HAP-1 (cell line): Measurements from ENCODE around the gene NR2F1-AS1.

Experiments used
- DNase-seq, 2 experiments: peaks; one replicate each; pipeline ENCODE4 v3.0.0-alpha.2; 2016 to 2020; ENCODE audit warnings: low spot score in 2 of 2
- H3K27me3 ChIP-seq: fragments of 250-450 bp; sonication (Bioruptor Pico); 2 replicates; pipeline ENCODE4 v1.5.1; 2020; ENCODE audit warnings: low read depth, mild to moderate bottlenecking, moderate library complexity
- H3K36me3 ChIP-seq: fragments of 250-450 bp; sonication (Bioruptor Pico); replicated peaks from 2 replicates; pipeline ENCODE4 v1.5.1; 2020; ENCODE audit warnings: mild to moderate bottlenecking
- H3K4me1 ChIP-seq: fragments of 250-450 bp; sonication (Bioruptor Pico); 2 replicates; pipeline ENCODE4 v1.5.1; 2020; ENCODE audit warnings: mild to moderate bottlenecking
- H3K4me3 ChIP-seq: fragments of 250-450 bp; sonication (Bioruptor Pico); 2 replicates; pipeline ENCODE4 v1.5.1; 2020; ENCODE audit warnings: mild to moderate bottlenecking, moderate library complexity
- H3K9me3 ChIP-seq: fragments of 250-450 bp; sonication (Bioruptor Pico); 2 replicates; pipeline ENCODE4 v1.5.1; 2020; ENCODE audit warnings: mild to moderate bottlenecking, moderate library complexity
- in situ Hi-C: fragments of 300-500 bp; cut with MboI; formaldehyde crosslinking; loops from 3 replicates; pipeline ENCODE4 v1.14.3; 2020; ENCODE audit warnings: low sequenced_read_pairs, inconsistent platforms, mixed read lengths

Gene NR2F1-AS1

DNA sequence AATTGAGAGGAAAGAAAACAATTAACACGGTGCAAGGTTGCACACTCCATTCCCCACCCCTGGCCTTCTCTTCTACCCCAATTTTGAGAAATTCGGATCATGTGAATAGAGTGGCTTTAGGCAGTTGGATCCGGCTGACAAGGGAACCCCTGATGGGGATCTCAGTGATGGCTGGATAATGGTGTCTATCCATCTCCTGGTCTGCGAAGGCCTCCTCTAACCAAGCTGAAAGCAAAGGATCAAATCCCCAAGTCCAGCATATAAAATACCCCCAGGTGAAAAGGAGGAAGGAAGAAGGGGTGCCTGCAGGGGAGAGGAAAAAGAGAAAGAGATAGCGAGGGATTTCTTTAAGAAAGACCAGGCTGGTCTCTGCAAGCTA is 18.0 kb upstream of the NR2F1-AS1 start:
- Histone ChIP-seq H3K27me3 (no peaks in the 10 kb centered on the region), H3K36me3 (peaks cover 4% of the 10 kb centered on the region), H3K4me1 (peaks cover 21% of the 10 kb centered on the region), H3K4me3 (no peak overlapping the region), H3K9me3 (no peaks in the 10 kb centered on the region)
- no peak for DNase-seq
- in situ Hi-C loops: loop anchor here (10.0 kb wide), 1 partner anchor 196 kb away; no protein-coding TSS in a partner anchor

DNA sequence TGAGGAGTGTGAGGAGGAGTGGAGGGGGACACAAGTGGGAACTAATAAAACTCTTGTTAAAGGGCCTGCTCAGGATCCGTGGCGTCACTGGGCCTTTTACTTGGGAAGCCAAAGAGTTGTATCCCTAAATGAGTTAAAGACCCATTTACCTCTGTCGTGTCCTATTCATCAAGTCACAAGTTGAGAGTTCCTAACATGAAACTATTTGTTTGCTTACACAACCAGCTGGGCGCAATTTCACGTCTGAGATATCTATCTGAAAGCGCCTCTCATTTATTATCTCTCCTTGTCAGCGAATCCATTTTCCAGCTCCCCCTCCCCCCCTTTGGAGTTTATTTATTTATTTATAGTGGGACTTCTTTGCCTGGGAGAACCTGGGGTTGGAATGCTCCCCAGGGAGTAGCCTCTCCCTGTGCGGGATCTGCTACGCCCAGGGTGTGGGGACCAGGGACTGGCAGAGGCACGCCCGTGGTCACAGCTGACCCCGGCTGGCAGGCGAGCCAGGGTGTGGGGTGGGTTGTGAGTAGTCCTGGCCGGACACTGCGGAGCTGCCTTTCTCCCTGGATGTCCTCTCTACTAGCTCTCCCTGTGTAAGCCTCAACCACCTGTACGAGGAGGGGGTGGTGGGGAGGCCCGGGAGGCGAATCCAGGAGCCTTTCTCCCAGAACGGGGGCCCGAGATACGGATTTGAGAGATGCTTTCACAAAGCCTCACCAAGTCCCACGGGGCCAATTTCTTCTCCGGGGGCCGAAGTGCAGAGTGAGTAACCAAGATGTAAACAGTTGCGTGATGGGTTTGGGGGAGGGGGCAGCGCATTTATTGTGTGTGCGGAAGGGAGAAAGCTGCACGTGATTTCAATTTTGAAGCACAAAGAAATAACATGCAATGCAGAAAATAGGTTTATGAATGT is 17.3 kb upstream of the NR2F1-AS1 start:
- no peak for DNase-seq
- no peaks in the 10 kb centered on the region for H3K27me3 ChIP-seq
- H3K9me3 ChIP-seq: no peaks in the 10 kb centered on the region
- no peak overlapping the region for H3K4me3 ChIP-seq
- peaks cover 5% of the 10 kb centered on the region for H3K36me3 ChIP-seq
- in situ Hi-C loops: loop anchor here (10.0 kb wide), 1 partner anchor 196 kb away; no protein-coding TSS in a partner anchor
- peaks cover 21% of the 10 kb centered on the region for H3K4me1 ChIP-seq

DNA sequence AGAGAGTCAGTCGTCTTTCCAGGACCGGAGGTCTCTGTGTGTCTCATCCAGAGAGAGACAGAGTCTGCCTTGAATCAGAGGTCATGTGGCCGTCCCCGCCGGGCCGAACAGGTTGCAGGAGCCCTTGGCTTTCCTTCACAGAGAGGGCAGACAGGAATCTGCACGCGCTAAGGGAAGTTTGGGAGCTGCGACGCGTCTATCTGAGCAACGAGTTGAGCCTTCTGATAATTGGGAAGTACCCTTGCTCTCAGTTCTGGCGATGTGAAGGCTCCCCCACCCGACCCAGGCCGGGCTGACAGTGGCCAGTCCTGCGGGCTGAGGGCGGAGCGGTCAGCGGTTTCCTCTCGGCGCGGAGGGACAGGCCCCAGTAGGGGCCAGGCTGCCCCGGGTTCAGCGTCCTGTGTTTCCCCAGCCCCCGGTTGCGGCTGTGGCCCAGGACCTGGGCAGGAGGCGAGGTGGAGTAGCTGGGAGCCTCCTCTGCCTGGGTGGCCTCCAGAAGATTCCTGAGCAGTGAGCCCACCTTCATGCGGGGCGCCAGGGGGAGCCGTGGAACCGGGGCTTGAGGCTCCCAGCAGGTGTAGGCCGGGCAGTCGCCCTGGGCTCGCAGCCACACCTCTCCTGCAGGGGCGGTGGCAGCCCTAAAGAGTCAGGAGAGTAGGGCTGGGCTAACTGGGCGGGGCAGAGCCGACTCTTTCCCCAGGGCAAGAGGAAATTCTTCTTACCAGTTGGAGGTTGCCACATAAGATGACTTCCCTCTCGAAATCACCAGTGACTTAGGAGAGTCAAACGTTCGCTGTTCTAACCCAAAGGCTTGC is 15.9 kb upstream of the NR2F1-AS1 start:
- DNase-seq: no peak
- peaks cover 21% of the 10 kb centered on the region for H3K4me1 ChIP-seq
- H3K9me3 ChIP-seq: no peaks in the 10 kb centered on the region
- H3K27me3 ChIP-seq: no peaks in the 10 kb centered on the region
- no peak overlapping the region for H3K4me3 ChIP-seq
- in situ Hi-C loops: loop anchor here (10.0 kb wide), 1 partner anchor 198 kb away; no protein-coding TSS in a partner anchor
- peaks cover 5% of the 10 kb centered on the region for H3K36me3 ChIP-seq

DNA sequence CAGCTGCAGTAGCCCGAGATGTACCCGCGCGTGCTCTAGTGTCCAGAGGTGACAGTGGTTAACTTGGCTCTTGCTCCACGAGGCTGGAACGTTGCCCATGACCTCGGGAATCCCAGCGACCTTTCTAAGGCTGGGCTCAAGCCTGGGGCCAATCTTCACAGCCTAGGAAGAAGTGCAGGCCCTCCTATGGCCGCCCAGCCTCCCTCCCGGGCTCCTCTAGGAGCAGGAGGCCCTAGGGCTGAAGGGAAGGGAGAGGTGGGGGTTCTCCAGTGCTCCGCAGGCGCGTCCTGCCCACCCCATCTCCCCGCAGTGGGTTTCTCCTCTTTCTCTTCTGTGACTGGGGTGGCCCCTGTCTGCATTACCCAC is 15.3 kb upstream of the NR2F1-AS1 start:
- no peak for DNase-seq
- H3K36me3 ChIP-seq: peaks cover 5% of the 10 kb centered on the region
- peaks cover 21% of the 10 kb centered on the region for H3K4me1 ChIP-seq
- in situ Hi-C loops: loop anchor here (10.0 kb wide), 1 partner anchor 199 kb away; no protein-coding TSS in a partner anchor
- H3K27me3 ChIP-seq: no peaks in the 10 kb centered on the region
- H3K4me3 ChIP-seq: no peak overlapping the region
- H3K9me3 ChIP-seq: no peaks in the 10 kb centered on the region

DNA sequence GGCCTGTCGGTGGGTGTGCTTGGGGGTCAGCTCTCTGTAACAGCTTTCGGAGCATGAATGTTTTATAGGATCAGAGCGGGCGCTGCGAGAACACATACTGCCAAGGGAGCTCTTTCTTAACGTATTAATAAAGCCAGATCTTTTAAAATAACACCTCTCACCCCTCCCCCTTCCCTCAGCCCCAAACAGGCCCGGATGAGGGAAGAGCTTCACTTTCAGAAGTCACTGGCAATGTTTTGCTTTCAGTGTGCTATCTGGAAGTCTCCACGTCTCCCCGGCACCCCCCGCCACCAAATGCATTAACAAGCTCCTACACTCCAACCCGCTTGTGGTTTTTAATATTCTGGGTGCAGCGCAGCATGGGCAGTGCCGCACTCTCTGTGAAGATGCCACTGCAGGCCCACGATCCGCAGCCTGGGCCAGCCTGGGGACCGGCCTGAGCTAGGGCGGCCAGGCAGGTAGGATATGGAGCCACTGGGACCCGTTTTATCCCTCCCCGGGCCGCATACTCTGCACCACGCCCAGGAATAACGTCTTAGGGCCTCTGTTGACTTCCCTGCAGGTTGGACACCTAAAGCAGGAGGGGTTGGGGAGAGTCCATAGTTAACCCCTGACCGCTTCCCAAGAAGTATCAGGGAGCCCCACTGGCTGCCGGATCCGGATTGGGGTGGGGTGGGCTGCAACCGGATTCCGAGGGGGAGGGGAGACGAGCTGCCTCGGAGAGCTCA is 14.6 kb upstream of the NR2F1-AS1 start:
- H3K27me3 ChIP-seq: no peaks in the 10 kb centered on the region
- no peak overlapping the region for H3K4me3 ChIP-seq
- H3K4me1 ChIP-seq: peaks cover 14% of the 10 kb centered on the region
- no peak for DNase-seq
- no peaks in the 10 kb centered on the region for H3K9me3 ChIP-seq
- peaks cover 8% of the 10 kb centered on the region for H3K36me3 ChIP-seq
- in situ Hi-C loops: loop anchor here (10.0 kb wide), 1 partner anchor 199 kb away; no protein-coding TSS in a partner anchor

DNA sequence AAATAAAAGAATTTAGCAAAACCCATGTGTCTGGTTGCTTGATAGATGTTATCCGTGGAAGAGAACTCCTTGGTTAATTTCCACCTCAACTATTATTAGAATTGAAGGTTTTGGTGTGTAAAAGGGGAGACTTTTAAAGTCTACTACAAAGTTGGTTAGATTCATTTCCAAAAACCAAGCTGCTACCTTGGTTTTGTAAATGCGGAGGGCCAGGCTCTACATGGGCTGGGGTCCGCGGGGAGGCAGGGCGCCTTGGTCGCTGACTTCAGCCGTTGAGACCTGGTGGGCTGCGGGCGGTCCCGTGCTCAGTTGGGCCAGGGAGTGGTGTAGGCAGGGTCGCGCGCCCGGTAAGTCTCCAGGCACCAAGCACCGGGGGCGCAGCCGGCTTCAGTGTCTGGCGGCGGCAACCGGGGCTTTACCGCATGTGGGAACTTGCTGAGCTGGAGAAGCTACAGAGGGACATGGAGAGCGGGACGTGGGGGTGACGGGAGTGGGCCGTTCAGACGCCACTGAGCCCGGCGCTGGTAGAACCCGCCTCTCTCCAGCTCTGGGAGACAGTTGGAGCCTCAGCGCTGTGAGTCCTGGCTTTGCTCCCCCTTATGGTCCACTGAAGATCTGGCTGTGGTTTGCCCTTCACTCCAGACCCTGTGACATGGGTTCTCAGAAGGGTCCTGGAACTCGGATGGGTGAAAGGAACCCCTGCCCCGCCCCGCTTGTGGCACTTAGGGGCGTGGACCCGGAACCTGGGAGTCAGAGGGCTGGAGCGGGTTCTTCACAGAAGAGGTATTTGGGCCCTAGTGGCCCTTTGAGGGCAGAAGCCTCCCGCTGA is 13.8 kb upstream of the NR2F1-AS1 start:
- in situ Hi-C loops: loop anchor here (10.0 kb wide), 1 partner anchor 200 kb away; no protein-coding TSS in a partner anchor
- no peak overlapping the region for H3K4me3 ChIP-seq
- H3K36me3 ChIP-seq: peaks cover 8% of the 10 kb centered on the region
- H3K9me3 ChIP-seq: no peaks in the 10 kb centered on the region
- H3K27me3 ChIP-seq: no peaks in the 10 kb centered on the region
- H3K4me1 ChIP-seq: peaks cover 8% of the 10 kb centered on the region
- no peak for DNase-seq

DNA sequence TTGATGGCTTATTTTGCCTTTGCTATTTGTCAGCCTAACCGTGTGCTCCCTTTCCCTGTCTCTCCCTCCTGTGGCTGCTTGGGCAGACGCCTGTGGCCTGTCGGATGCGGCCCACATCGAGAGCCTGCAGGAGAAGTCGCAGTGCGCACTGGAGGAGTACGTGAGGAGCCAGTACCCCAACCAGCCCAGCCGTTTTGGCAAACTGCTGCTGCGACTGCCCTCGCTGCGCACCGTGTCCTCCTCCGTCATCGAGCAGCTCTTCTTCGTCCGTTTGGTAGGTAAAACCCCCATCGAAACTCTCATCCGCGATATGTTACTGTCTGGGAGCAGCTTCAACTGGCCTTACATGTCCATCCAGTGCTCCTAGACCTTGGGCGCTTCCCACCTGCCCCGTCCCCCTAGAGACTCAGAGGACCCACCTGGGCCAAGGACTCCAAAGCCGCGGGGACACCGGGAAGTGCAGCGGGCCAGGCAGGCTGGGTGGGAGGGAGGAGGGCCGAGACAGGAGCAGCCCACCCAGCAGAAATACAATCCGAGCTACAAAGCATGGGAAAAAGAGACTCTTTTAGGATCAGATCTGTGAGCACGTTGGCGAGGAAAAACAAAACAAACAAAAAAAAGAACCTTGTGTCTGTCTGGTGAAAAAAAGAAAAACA is 12.6 kb upstream of the NR2F1-AS1 start:
- Histone ChIP-seq H3K4me1 (peaks cover 4% of the 10 kb centered on the region; the same call in 1 of the 2 replicates), H3K36me3 (peaks cover 12% of the 10 kb centered on the region), H3K27me3 (no peaks in the 10 kb centered on the region), H3K4me3 (no peak overlapping the region), H3K9me3 (no peaks in the 10 kb centered on the region)
- in situ Hi-C loops: loop anchor here (10.0 kb wide), 1 partner anchor 201 kb away; no protein-coding TSS in a partner anchor
- DNase-seq: no peak

DNA sequence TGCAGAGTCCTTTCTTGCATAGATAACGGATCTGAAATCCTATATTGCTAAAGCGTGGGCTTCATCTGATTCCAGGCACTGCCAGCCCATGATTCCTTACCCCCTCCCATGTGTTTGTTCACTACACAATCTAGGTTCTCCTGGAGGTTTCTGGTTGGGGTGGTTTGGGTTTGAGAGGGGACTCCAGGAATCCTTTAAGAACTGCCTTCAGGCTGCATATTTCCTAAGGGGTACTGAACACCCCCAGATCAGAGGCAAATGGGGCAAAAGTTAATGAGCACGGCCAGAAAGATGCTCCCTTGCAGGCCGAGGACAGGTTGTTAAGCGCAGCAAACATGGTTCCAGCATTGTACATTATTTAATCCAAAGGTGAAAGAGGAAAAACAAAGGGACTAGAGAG is 11.9 kb upstream of the NR2F1-AS1 start:
- H3K27me3 ChIP-seq: no peaks in the 10 kb centered on the region

DNA sequence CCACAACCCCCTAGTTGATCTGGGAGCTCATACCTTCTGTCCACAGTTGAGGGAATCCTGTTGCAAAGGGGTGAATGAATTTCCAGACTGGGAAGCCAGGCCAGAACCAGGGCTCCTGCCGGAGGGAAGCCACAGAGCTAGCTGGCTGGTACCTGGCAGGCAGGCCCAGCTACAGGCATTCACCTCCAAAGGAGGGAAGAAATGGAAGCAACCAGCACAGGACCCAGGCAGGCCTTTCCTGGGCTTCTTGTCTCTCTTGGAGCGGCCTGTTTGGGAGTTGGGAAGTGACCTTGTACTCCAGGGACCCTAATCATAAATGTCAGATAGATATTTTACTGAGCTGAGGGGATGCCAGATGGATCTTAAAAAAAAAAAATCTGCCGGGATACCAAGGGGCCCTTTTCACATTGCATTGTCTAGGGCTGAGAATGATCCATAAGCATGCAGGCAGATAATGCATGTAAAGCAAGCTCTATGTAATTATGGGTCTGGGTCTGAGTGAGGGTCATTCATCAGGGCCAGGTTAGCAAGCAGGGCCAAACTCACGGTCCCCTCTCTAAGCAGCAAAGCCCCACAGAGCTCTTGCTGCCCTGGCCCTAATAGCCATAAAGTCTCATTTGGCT is 10.4 kb upstream of the NR2F1-AS1 start:
- Histone ChIP-seq H3K4me3 (no peak overlapping the region), H3K4me1 (peaks cover 10% of the 10 kb centered on the region), H3K36me3 (peaks cover 12% of the 10 kb centered on the region), H3K9me3 (no peaks in the 10 kb centered on the region), H3K27me3 (no peaks in the 10 kb centered on the region)
- no peak for DNase-seq
- in situ Hi-C loops: loop anchor here (10.0 kb wide), 1 partner anchor 203 kb away; no protein-coding TSS in a partner anchor

More for the DNA sequence above, 11.9 kb upstream of the NR2F1-AS1 start:
- peaks cover 12% of the 10 kb centered on the region for H3K36me3 ChIP-seq
- no peak for DNase-seq
- in situ Hi-C loops: loop anchor here (10.0 kb wide), 1 partner anchor 202 kb away; no protein-coding TSS in a partner anchor
- no peak overlapping the region for H3K4me3 ChIP-seq
- peaks cover 4% of the 10 kb centered on the region; the same call in 1 of the 2 replicates for H3K4me1 ChIP-seq
- no peaks in the 10 kb centered on the region for H3K9me3 ChIP-seq

DNA sequence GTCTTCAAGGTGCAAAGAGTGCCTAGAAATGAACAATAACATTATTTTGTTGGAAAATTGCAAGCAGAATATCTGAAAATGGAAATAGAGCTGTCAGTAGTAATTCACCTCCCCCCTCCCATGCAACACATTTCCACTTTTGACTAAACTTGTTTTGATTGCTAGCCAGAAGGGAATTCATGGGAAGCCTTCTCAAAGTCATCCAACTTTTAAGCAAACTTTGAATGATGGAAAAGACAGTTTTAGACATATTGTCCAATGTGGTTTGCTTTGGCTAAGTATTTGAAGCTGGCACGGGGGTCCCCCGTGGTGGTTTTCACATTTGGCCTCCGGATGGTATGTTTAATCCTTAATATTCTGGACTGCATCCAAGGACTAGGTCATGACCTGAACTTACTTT is 9.5 kb upstream of the NR2F1-AS1 start:
- H3K36me3 ChIP-seq: peaks cover 12% of the 10 kb centered on the region
- DNase-seq: no peak
- no peak overlapping the region for H3K4me3 ChIP-seq
- H3K9me3 ChIP-seq: no peaks in the 10 kb centered on the region
- in situ Hi-C loops: loop anchor here (10.0 kb wide), 1 partner anchor 204 kb away; no protein-coding TSS in a partner anchor
- no peaks in the 10 kb centered on the region for H3K27me3 ChIP-seq
- peaks cover 13% of the 10 kb centered on the region for H3K4me1 ChIP-seq

DNA sequence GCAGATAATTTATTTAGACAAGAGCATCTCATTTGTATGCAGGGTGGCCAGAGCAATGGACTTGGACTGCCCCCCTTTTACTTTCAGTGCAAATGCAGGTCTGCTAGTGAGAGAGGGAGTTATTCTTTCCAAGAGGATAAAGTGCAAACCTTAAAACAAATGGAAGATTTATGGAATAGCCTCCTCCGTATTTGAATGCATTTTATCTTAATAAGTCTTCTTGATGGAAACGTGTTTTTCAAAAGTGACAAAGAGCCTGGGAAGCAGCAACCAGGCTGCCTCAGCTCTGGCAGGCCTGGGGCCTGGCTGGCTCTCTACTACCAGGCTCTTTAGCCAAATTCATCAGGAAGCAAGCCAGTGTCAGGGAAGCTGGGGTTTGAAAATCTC is 8.8 kb upstream of the NR2F1-AS1 start:
- no peak overlapping the region for H3K4me3 ChIP-seq
- H3K9me3 ChIP-seq: no peaks in the 10 kb centered on the region
- H3K36me3 ChIP-seq: peaks cover 12% of the 10 kb centered on the region
- peaks cover 13% of the 10 kb centered on the region for H3K4me1 ChIP-seq
- no peak for DNase-seq
- in situ Hi-C loops: loop anchor here (10.0 kb wide), 1 partner anchor 205 kb away; no protein-coding TSS in a partner anchor
- H3K27me3 ChIP-seq: no peaks in the 10 kb centered on the region
